ENCODE results near the gene C6orf163. TPM values are rescaled to one million over a fixed set of nuclear protein-coding genes. Genes with fewer than 3 reads are reported as not detected.

C6orf163 gene
- total and polyA plus RNA-seq, 2 experiments from 2014 or later: 2.3 to 5.4 TPM

DNA sequence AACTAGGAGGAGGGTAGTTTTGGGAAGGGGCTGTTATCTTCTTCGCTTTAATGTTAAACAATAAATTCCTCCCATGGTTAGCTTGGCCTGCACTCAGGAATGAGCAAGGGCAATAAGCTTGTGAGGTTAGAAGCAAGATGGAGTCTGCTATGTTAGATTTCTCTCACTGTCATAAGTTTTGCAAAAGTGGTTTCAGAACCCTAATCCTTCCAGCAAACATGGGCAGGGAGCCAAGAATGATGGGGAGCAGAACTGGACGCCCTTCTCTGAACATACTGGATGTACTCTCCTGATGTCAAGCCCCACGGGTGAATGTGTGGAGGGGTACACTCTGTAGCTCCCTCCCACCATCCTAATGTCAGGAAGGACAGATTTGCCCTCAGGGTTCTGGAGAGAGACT lies 22.3 kb downstream of the C6orf163 start:
- Histone ChIP-seq H3K4me1 (ENCODE audit: insufficient read depth) (no peaks in the 10 kb centered on the region), H3K9me2 (ENCODE audit: insufficient read depth) (peaks cover 4% of the 10 kb centered on the region; the same call in 1 of the 2 replicates), H3K4me3 (no peak overlapping the region), H3K79me2 (replicated peaks; ENCODE audit: insufficient read depth) (no peaks in the 10 kb centered on the region), H3K27me3 (ENCODE audit: insufficient read depth) (no peaks in the 10 kb centered on the region), H3K4me2 (no peak overlapping the region), H3K36me3 (ENCODE audit: insufficient read depth) (no peaks in the 10 kb centered on the region; the same call in 1 of the 2 replicates), H2AFZ (no peak overlapping the region), H3K27ac (ENCODE audit: low read depth) (no peak overlapping the region), H4K20me1 (replicated peaks; ENCODE audit: insufficient read depth) (no peaks in the 10 kb centered on the region), H3F3A (replicated peaks; ENCODE audit: low read depth) (no peaks in the 10 kb centered on the region)
- Mint-ChIP-seq H3K9me3 (peaks cover 39% of the 10 kb centered on the region), H3K36me3 (ENCODE audit: low read depth) (peaks cover 37% of the 10 kb centered on the region), H3K4me1 (no peaks in the 10 kb centered on the region), H3K27ac (no peak overlapping the region), H3K27me3 (ENCODE audit: insufficient read depth, low read depth, poor library complexity) (no peaks in the 10 kb centered on the region), H3K4me3 (no peak overlapping the region)
- DNase-seq (ENCODE audit: low spot score) (no peak), ATAC-seq (no peak)
- TF ChIP-seq EZH2 (IDR thresholded peaks at IDR 0.05; ENCODE audit: low read depth, unreplicated experiment) (no peak), NANOG (IDR thresholded peaks at IDR 0.05; ENCODE audit: borderline replicate concordance) (no peak), STAT1 (IDR thresholded peaks at IDR 0.05; ENCODE audit: unreplicated experiment) (no peak), ZNF331 (CRISPR knock-in tag; IDR thresholded peaks at IDR 0.05; ENCODE audit: low read depth) (no peak), JUNB (IDR thresholded peaks at IDR 0.05; ENCODE audit: unreplicated experiment) (no peak)
- TF ChIP-seq, protein P1, sequence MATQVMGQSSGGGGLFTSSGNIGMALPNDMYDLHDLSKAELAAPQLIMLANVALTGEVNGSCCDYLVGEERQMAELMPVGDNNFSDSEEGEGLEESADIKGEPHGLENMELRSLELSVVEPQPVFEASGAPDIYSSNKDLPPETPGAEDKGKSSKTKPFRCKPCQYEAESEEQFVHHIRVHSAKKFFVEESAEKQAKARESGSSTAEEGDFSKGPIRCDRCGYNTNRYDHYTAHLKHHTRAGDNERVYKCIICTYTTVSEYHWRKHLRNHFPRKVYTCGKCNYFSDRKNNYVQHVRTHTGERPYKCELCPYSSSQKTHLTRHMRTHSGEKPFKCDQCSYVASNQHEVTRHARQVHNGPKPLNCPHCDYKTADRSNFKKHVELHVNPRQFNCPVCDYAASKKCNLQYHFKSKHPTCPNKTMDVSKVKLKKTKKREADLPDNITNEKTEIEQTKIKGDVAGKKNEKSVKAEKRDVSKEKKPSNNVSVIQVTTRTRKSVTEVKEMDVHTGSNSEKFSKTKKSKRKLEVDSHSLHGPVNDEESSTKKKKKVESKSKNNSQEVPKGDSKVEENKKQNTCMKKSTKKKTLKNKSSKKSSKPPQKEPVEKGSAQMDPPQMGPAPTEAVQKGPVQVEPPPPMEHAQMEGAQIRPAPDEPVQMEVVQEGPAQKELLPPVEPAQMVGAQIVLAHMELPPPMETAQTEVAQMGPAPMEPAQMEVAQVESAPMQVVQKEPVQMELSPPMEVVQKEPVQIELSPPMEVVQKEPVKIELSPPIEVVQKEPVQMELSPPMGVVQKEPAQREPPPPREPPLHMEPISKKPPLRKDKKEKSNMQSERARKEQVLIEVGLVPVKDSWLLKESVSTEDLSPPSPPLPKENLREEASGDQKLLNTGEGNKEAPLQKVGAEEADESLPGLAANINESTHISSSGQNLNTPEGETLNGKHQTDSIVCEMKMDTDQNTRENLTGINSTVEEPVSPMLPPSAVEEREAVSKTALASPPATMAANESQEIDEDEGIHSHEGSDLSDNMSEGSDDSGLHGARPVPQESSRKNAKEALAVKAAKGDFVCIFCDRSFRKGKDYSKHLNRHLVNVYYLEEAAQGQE (IDR thresholded peaks at IDR 0.05; ENCODE audit: unreplicated experiment): no peak

DNA sequence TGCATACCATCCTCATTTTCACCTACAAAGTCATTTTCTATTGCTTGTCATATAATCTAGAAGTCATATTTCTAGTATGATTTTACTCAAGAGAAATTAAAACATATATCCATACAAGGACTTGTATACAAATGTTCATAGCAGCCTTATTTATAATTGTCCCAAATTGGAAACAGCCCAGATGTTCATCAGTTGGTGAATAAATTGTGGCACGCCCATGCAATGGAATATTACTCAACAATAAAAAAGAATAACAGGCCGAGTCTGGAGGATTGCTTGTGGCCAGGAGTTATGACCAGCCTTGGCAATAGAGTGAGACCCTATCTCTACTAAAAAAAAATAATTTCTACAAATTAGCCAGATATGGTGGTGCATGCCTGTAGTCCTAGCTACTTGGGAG lies 28.8 kb downstream of the C6orf163 start:
- peaks cover 1% of the 10 kb centered on the region; the same call in 1 of the 3 replicates for H3K4me1 Mint-ChIP-seq
- no peak overlapping the region for H3K4me3 ChIP-seq
- no peak for TF ChIP-seq ZNF331 (CRISPR knock-in tag; IDR thresholded peaks at IDR 0.05; ENCODE audit: low read depth)
- TF ChIP-seq NANOG (IDR thresholded peaks at IDR 0.05; ENCODE audit: borderline replicate concordance): no peak
- no peak for TF ChIP-seq EZH2 (IDR thresholded peaks at IDR 0.05; ENCODE audit: low read depth, unreplicated experiment)
- no peak for TF ChIP-seq ZNF114 (CRISPR knock-in tag; IDR thresholded peaks at IDR 0.05)
- TF ChIP-seq POLR2AphosphoS5 (IDR thresholded peaks at IDR 0.05; ENCODE audit: low read depth): no peak
- TF ChIP-seq, protein P1 (IDR thresholded peaks at IDR 0.05; ENCODE audit: unreplicated experiment): no peak
- TF ChIP-seq EZH2phosphoT487 (IDR thresholded peaks at IDR 0.05; ENCODE audit: unreplicated experiment): no peak
- no peak for TF ChIP-seq ETS1 (IDR thresholded peaks at IDR 0.05)
- no peak for TF ChIP-seq JUNB (IDR thresholded peaks at IDR 0.05; ENCODE audit: unreplicated experiment)
- TF ChIP-seq CREB1 (CRISPR knock-in tag; IDR thresholded peaks at IDR 0.05; ENCODE audit: low read depth): no peak

More for the DNA sequence above, 28.8 kb downstream of the C6orf163 start:
- H3K4me3 Mint-ChIP-seq: no peak overlapping the region
- H3K36me3 Mint-ChIP-seq (ENCODE audit: low read depth): peaks cover 23% of the 10 kb centered on the region; the same call in 2 of the 3 replicates
- Histone ChIP-seq H3F3A (replicated peaks; ENCODE audit: low read depth) (no peaks in the 10 kb centered on the region), H2AFZ (no peak overlapping the region), H3K79me2 (replicated peaks; ENCODE audit: insufficient read depth) (no peaks in the 10 kb centered on the region), H4K20me1 (replicated peaks; ENCODE audit: insufficient read depth) (no peaks in the 10 kb centered on the region), H3K36me3 (ENCODE audit: insufficient read depth) (peaks cover 5% of the 10 kb centered on the region), H3K27ac (ENCODE audit: low read depth) (no peak overlapping the region), H3K4me2 (no peak overlapping the region), H3K9me2 (ENCODE audit: insufficient read depth) (no peaks in the 10 kb centered on the region), H3K27me3 (ENCODE audit: insufficient read depth) (no peaks in the 10 kb centered on the region), H3K4me1 (ENCODE audit: insufficient read depth) (peaks cover 3% of the 10 kb centered on the region; the same call in 1 of the 2 replicates)
- ATAC-seq: no peak
- DNase-seq (ENCODE audit: low spot score): no peak
- no peak overlapping the region for H3K27ac Mint-ChIP-seq
- peaks cover 35% of the 10 kb centered on the region for H3K9me3 Mint-ChIP-seq
- H3K27me3 Mint-ChIP-seq (ENCODE audit: insufficient read depth, low read depth, poor library complexity): no peaks in the 10 kb centered on the region

Data from GM23338 (cell line).